Globus pallidus (tissue), 1 donor: ENCODE data around the gene ACKR4.
"Not testable (repeated sequence)": the region's sequence is repeated elsewhere in the genome, so short reads cannot be mapped to it uniquely, and the experiment has no call there.

Experiments
- DNase-seq: peaks from one replicate; pipeline ENCODE4 v3.0.0-alpha.2; 2015; ENCODE audit warnings: low spot score

Gene ACKR4

GRCh38 chr3:132594498-132594897, 2.6 kb upstream of the ACKR4 start:
- no peak for DNase-seq

GRCh38 chr3:132595014-132595413, 2.1 kb upstream of the ACKR4 start:
- no peak for DNase-seq

- no peak for DNase-seq
Observed at GRCh38 chr3:132596326-132596725, 744 bp upstream of the ACKR4 start.

GRCh38 chr3:132597660-132598059, 590 bp downstream of the ACKR4 start:
- DNase-seq: no peak

- no peak for DNase-seq
Observed at GRCh38 chr3:132598181-132598580, 1.1 kb downstream of the ACKR4 start.

- not testable (repeated sequence) for DNase-seq
Observed at GRCh38 chr3:132600614-132601013, 3.5 kb downstream of the ACKR4 start.

GRCh38 chr3:132605374-132605792, 8.3 kb downstream of the ACKR4 start:
- DNase-seq: no peak

- DNase-seq: no peak
Observed at GRCh38 chr3:132606085-132606484, 9.0 kb downstream of the ACKR4 start.

GRCh38 chr3:132606620-132607019, 9.6 kb downstream of the ACKR4 start:
- DNase-seq: not testable (repeated sequence)

GRCh38 chr3:132615301-132615700, 18.2 kb downstream of the ACKR4 start:
- DNase-seq: not testable (repeated sequence)

GRCh38 chr3:132615881-132616280, 18.8 kb downstream of the ACKR4 start:
- no peak for DNase-seq

- DNase-seq: no peak
Observed at GRCh38 chr3:132616780-132617179, 19.7 kb downstream of the ACKR4 start.

GRCh38 chr3:132622148-132622547, 25.1 kb downstream of the ACKR4 start:
- no peak for DNase-seq

GRCh38 chr3:132622761-132623160, 25.7 kb downstream of the ACKR4 start:
- DNase-seq: no peak

GRCh38 chr3:132623646-132624045, 26.6 kb downstream of the ACKR4 start:
- DNase-seq: no peak

GRCh38 chr3:132624790-132625189, 27.7 kb downstream of the ACKR4 start:
- no peak for DNase-seq

GRCh38 chr3:132625613-132626012, 28.5 kb downstream of the ACKR4 start:
- DNase-seq: no peak

GRCh38 chr3:132626955-132627354, 29.9 kb downstream of the ACKR4 start:
- DNase-seq: no peak

- DNase-seq: no peak
Observed at GRCh38 chr3:132628157-132628556, 31.1 kb downstream of the ACKR4 start.

- DNase-seq: no peak
Observed at GRCh38 chr3:132629928-132630327, 32.9 kb downstream of the ACKR4 start.

GRCh38 chr3:132630612-132631011, 33.5 kb downstream of the ACKR4 start:
- DNase-seq: no peak

GRCh38 chr3:132635052-132635451, 38.0 kb downstream of the ACKR4 start:
- no peak for DNase-seq

GRCh38 chr3:132637590-132637989, 40.5 kb downstream of the ACKR4 start:
- DNase-seq: no peak

GRCh38 chr3:132638706-132639105, 41.6 kb downstream of the ACKR4 start:
- no peak for DNase-seq

- not testable (repeated sequence) for DNase-seq
Observed at GRCh38 chr3:132641427-132641826, 44.4 kb downstream of the ACKR4 start.
